ENCODE results near the gene DTNBP1. TPM values are rescaled to one million over a fixed set of nuclear protein-coding genes. Genes with fewer than 3 reads are reported as not detected.

DTNBP1 gene
- total and polyA plus RNA-seq, 2 of the 8 experiments (the other 6 are each of a cell fraction or from before 2014, with no cell fraction given): 13.5 to 22.1 TPM

- TF ChIP-seq HDAC6 (IDR thresholded peaks at IDR 0.05; ENCODE audit: low read depth, low read length) (no peak), NANOG (IDR thresholded peaks at IDR 0.05; ENCODE audit: insufficient read depth, low read depth, low read length, poor library complexity, severe bottlenecking) (no peak), TEAD4 (IDR thresholded peaks at IDR 0.05; ENCODE audit: low read depth, low read length) (no peak), EP300 (IDR thresholded peaks at IDR 0.05; ENCODE audit: borderline replicate concordance in 1 of 2, low read depth in 2 of 2, low read length in 2 of 2) (no peak), ZNF274 (IDR thresholded peaks at IDR 0.05; ENCODE audit: borderline replicate concordance, extremely low read depth, low read length) (no peak)
These were observed 88.8 kb downstream of the DTNBP1 start (continued) for GRCh38 chr6:15574023-15574422.
